AG04449 (cell line): ENCODE measurements around the gene STUM.
"Not testable (repeated sequence)": the region's sequence is repeated elsewhere in the genome, so short reads cannot be mapped to it uniquely, and the experiment has no call there.

Source experiments
- CTCF ChIA-PET: fragments of 350-600 bp; formaldehyde crosslinking; extraction: SDS; loops from one replicate; lab custom pipeline; 2021; ENCODE audit warnings: antibody characterized with exemption; lab: Yijun Ruan, JAX
- POLR2A ChIA-PET: fragments of 400-600, 350-600 bp; formaldehyde crosslinking; extraction: SDS; loops from one replicate; lab custom pipeline; 2020; ENCODE audit warnings: antibody characterized with exemption, inconsistent platforms; lab: Yijun Ruan, JAX
- DNase-seq: peaks from one replicate; pipeline ENCODE4 v3.0.0-alpha.2; 2010; ENCODE audit warnings: low read depth, low spot score
- H3K4me3 ChIP-seq: 2 replicates; pipeline ENCODE4 v1.5.1; 2011; ENCODE audit warnings: low read depth, mild to moderate bottlenecking, control low read depth, low read length
- TF ChIP-seq, protein P1 (sequence below): IDR thresholded peaks from one replicate; pipeline ENCODE4 v1.5.1; 2011; ENCODE audit warnings: mild to moderate bottlenecking, moderate library complexity, low read length, control low read depth, inconsistent platforms; ENCODE audit not compliant: insufficient read depth; ENCODE audit errors: missing control alignments

STUM gene

GRCh38 chr1:226609836-226610455 is 61.4 kb downstream of the STUM start:
- H3K4me3 ChIP-seq, result no peak overlapping the region
- no peak for DNase-seq
- CTCF ChIA-PET, result interaction anchor here (0.8 to 1.9 kb wide), 8 partner anchors 14 to 231 kb away, joined by 3 to 10 read pairs (median 4); partner anchors contain the start of gene STUM
- POLR2A ChIA-PET, result no interaction called here
- TF ChIP-seq, protein P1, sequence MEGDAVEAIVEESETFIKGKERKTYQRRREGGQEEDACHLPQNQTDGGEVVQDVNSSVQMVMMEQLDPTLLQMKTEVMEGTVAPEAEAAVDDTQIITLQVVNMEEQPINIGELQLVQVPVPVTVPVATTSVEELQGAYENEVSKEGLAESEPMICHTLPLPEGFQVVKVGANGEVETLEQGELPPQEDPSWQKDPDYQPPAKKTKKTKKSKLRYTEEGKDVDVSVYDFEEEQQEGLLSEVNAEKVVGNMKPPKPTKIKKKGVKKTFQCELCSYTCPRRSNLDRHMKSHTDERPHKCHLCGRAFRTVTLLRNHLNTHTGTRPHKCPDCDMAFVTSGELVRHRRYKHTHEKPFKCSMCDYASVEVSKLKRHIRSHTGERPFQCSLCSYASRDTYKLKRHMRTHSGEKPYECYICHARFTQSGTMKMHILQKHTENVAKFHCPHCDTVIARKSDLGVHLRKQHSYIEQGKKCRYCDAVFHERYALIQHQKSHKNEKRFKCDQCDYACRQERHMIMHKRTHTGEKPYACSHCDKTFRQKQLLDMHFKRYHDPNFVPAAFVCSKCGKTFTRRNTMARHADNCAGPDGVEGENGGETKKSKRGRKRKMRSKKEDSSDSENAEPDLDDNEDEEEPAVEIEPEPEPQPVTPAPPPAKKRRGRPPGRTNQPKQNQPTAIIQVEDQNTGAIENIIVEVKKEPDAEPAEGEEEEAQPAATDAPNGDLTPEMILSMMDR, result no peak

GRCh38 chr1:226610671-226611070 is 62.1 kb downstream of the STUM start:
- ChIA-PET CTCF (interaction anchor here (0.9 to 1.1 kb wide), 2 partner anchors 201 to 230 kb away, joined by 3 read pairs; no protein-coding TSS in a partner anchor), POLR2A (no interaction called here)
- H3K4me3 ChIP-seq, result no peak overlapping the region
- DNase-seq, result no peak
- TF ChIP-seq, protein P1, result no peak

DNA sequence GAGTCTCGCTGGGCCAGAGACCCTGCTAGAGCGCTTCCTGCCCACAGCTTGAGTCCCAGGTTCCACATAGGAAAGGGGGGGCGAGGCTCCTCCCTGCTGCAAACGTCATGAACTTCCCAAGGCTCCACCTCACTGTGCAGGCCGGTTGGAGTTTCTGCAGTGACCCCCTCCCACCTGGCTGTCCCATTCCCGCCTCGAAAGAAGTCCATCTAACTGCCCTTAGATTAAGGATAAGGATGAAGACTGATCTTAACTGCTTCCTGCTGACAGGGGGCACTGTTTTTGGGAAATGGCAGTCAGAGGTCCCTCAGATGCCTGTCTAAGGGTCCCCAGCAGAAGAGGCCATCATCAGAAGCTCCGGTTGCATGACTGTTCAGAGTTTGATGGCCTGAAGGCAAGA is 62.7 kb downstream of the STUM start:
- ChIA-PET POLR2A (no interaction called here), CTCF (no interaction called here)
- no peak overlapping the region for H3K4me3 ChIP-seq
- TF ChIP-seq, protein P1, result no peak
- DNase-seq, result no peak

GRCh38 chr1:226611980-226612379 is 63.4 kb downstream of the STUM start:
- DNase-seq, POLR2A ChIA-PET, H3K4me3 ChIP-seq, CTCF ChIA-PET: not testable (repeated sequence)

DNA sequence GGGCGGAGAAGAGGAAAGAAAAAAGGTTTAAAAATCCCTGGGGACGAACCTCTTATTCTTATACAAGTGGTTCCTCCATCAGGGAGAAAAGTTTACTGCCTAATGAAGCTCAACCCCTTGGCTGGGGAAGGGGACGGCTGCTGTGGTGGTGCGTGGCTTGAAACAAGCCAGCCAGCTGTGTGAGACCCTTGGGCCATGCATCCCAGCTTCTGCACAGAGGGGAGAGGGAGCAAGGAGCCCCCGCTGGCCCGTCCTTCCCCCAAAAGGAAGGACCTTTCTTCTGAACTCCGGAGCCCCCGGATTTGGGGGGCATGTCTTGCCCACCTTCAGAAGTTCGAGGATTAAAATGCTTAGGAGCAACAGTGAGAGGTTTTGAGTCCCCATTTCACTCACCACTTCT is 67.3 kb downstream of the STUM start:
- TF ChIP-seq, protein P1, result no peak
- POLR2A ChIA-PET, result no interaction called here
- DNase-seq, result no peak
- H3K4me3 ChIP-seq, result no peak overlapping the region
- CTCF ChIA-PET, result interaction anchor here (1.3 kb wide), 2 partner anchors 10 to 68 kb away, joined by 4 read pairs; partner anchors contain the start of gene STUM

DNA sequence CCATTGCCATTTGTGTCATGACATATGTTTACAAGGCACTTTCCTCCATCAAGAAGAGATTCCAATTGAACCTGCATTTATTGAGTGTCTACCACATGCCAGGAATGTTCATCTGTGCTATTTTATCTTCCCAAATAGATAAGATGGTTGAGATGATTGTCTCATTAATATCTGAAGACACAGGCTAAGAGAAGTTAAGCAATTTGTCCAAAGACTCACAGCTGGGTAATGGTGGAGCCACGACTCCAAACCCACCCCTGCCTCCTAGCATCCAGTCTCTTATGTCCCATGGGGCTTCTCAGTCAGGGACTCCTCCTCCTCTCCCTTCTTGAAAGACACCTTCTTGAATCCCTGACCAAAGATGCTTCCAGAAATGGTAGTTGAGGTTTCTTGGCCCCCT is 68.1 kb downstream of the STUM start:
- no peak overlapping the region for H3K4me3 ChIP-seq
- CTCF ChIA-PET, result interaction anchor here (1.3 kb wide), 1 partner anchor 12 kb away, joined by 3 read pairs; no protein-coding TSS in a partner anchor
- TF ChIP-seq, protein P1, result no peak
- DNase-seq, result no peak
- POLR2A ChIA-PET, result no interaction called here
